HepG2 (cell line): ENCODE measurements around the gene GP1BA. TPM values are rescaled to one million over a fixed set of nuclear protein-coding genes. Genes with fewer than 3 reads are reported as not detected.

Experiments
- AGO1 ChIP-seq: fragments of 200-400 bp; formaldehyde crosslinking; IDR thresholded peaks from 2 replicates; pipeline ENCODE4 v1.6.1; 2017; ENCODE audit warnings: mild to moderate bottlenecking, low read depth, low read length, moderate library complexity; ENCODE audit not compliant: poor library complexity, severe bottlenecking
- ARID2 ChIP-seq: sonication (generic); formaldehyde crosslinking; IDR thresholded peaks from 2 replicates; pipeline ENCODE4 v1.8.1; 2022; ENCODE audit warnings: mild to moderate bottlenecking, missing genetic modification reagents, borderline replicate concordance
- CBX5 ChIP-seq: sonication (generic); formaldehyde crosslinking; IDR thresholded peaks from 2 replicates; pipeline ENCODE4 v1.4.0; 2020; ENCODE audit warnings: missing genetic modification reagents, borderline replicate concordance
- CHD4 ChIP-seq: fragments of 200-600 bp; sonication (generic); IDR thresholded peaks from 2 replicates; pipeline ENCODE4 v1.7.0; 2017; ENCODE audit warnings: mild to moderate bottlenecking, low read length, borderline replicate concordance
- CSRNP2 ChIP-seq: sonication (generic); formaldehyde crosslinking; conservative IDR thresholded peaks from 2 replicates; pipeline ENCODE4 v1.8.0; 2022; ENCODE audit warnings: low read depth, missing genetic modification reagents
- GLI4 ChIP-seq: sonication (generic); formaldehyde crosslinking; IDR thresholded peaks from 2 replicates; pipeline ENCODE4 v1.5.1; 2020; ENCODE audit warnings: missing genetic modification reagents, mild to moderate bottlenecking, moderate library complexity, borderline replicate concordance
- IRF1 ChIP-seq: sonication (generic); formaldehyde crosslinking; IDR thresholded peaks from 2 replicates; pipeline ENCODE4 v1.4.0; 2020; ENCODE audit warnings: low read depth, mild to moderate bottlenecking, missing genetic modification reagents
- ISL2 ChIP-seq: sonication (generic); formaldehyde crosslinking; IDR thresholded peaks from 2 replicates; pipeline ENCODE4 v1.5.0; 2020; ENCODE audit warnings: missing genetic modification reagents
- KDM5A ChIP-seq: fragments of 200-600 bp; sonication (generic); IDR thresholded peaks from 2 replicates; pipeline ENCODE4 v1.7.0; 2018; ENCODE audit warnings: antibody characterized with exemption, mild to moderate bottlenecking, low read length, borderline replicate concordance
- MEIS2 ChIP-seq: sonication (generic); formaldehyde crosslinking; IDR thresholded peaks from 2 replicates; pipeline ENCODE4 v1.9.0; 2021; ENCODE audit warnings: mild to moderate bottlenecking, missing genetic modification reagents
- POLR2AphosphoS5 ChIP-seq: IDR thresholded peaks from 2 replicates; pipeline ENCODE4 v1.6.1; 2012; ENCODE audit warnings: low read depth, low read length
- RBFOX2 ChIP-seq: fragments of 200-400 bp; formaldehyde crosslinking; IDR thresholded peaks from 2 replicates; pipeline ENCODE4 v1.6.1; 2017; ENCODE audit warnings: low read depth, mild to moderate bottlenecking, low read length
- SIX1 ChIP-seq: sonication (generic); formaldehyde crosslinking; IDR thresholded peaks from 2 replicates; pipeline ENCODE4 v1.4.0; 2020; ENCODE audit warnings: missing genetic modification reagents, borderline replicate concordance
- SUZ12 ChIP-seq: fragments of 150-350 bp; IDR thresholded peaks from 2 replicates; pipeline ENCODE4 v1.6.1; 2014; ENCODE audit warnings: low read depth, low read length
- THAP8 ChIP-seq: sonication (generic); formaldehyde crosslinking; IDR thresholded peaks from 2 replicates; pipeline ENCODE4 v1.5.1; 2020; ENCODE audit warnings: missing genetic modification reagents, mild to moderate bottlenecking, borderline replicate concordance
- ZFP36L2 ChIP-seq: sonication (generic); formaldehyde crosslinking; IDR thresholded peaks from 2 replicates; pipeline ENCODE4 v1.4.0; 2020; ENCODE audit warnings: missing genetic modification reagents
- ZNF160 ChIP-seq: sonication (generic); formaldehyde crosslinking; IDR thresholded peaks from 2 replicates; pipeline ENCODE4 v1.8.0; 2022; ENCODE audit warnings: mild to moderate bottlenecking, inconsistent platforms, missing genetic modification reagents
- ZNF513 ChIP-seq: sonication (generic); formaldehyde crosslinking; conservative IDR thresholded peaks from 2 replicates; pipeline ENCODE4 v1.5.0; 2020; ENCODE audit warnings: missing genetic modification reagents
- ZNF546 ChIP-seq: sonication (generic); formaldehyde crosslinking; conservative IDR thresholded peaks from 2 replicates; pipeline ENCODE4 v1.8.1; 2023; ENCODE audit warnings: mild to moderate bottlenecking, missing genetic modification reagents
- ZNF570 ChIP-seq: sonication (generic); formaldehyde crosslinking; IDR thresholded peaks from 2 replicates; pipeline ENCODE4 v1.4.0; 2020; ENCODE audit warnings: mild to moderate bottlenecking, missing genetic modification reagents, borderline replicate concordance
- ZNF576 ChIP-seq: sonication (generic); formaldehyde crosslinking; IDR thresholded peaks from 2 replicates; pipeline ENCODE4 v1.4.0; 2020; ENCODE audit warnings: mild to moderate bottlenecking, missing genetic modification reagents
- ZNF781 ChIP-seq: sonication (generic); formaldehyde crosslinking; IDR thresholded peaks from 2 replicates; pipeline ENCODE4 v1.5.1; 2020; ENCODE audit warnings: borderline replicate concordance, mild to moderate bottlenecking, missing genetic modification reagents; ENCODE audit errors: not compliant biosample characterization
- ZNF841 ChIP-seq: sonication (generic); formaldehyde crosslinking; IDR thresholded peaks from 2 replicates; pipeline ENCODE4 v1.8.1; 2023; ENCODE audit warnings: missing genetic modification reagents, borderline replicate concordance
- polyA plus RNA-seq, 8 experiments: library from polyadenylated mRNA; depleted of rRNA in 3 of 8; stranded (reverse) in 7 of 8; unstranded in 1 of 8; fragments of >200 nt; fragmentation: Illumina TruSeq in 4 of 8; extraction: Trizol in 4 of 8; gene quantifications; 2 replicates each; pipeline versions ENCODE4 v1.2.1 to v1.2.3, GENCODE V29; 2011 to 2016; ENCODE audit warnings: low read depth in 4 of 8, missing spikeins in 1 of 8, mixed read lengths in 1 of 8; ENCODE audit not compliant: insufficient read depth in 1 of 8
- total RNA-seq, 5 experiments: library from RNA; depleted of rRNA; stranded (reverse); fragments of >200 nt; fragmentation: Illumina TruSeq; extraction: Trizol; gene quantifications; 2 replicates each; pipeline ENCODE4 v1.2.3, GENCODE V29; 2016; ENCODE audit warnings: low read depth in 1 of 5

Gene GP1BA
- total and polyA plus RNA-seq, 2 of the 13 experiments (the other 11 are each of a cell fraction or from before 2014, with no cell fraction given) = not detected

GRCh38 chr17:4948166-4948930 lies 16.3 kb downstream of the GP1BA start, which contains the start of gene PFN1 (continued):
- peak; percentile 81 for TF ChIP-seq POLR2AphosphoS5
- TF ChIP-seq ZNF513 = 0 out of 2 replicates have a peak, but pooled peaks have one; percentile 20
- TF ChIP-seq GLI4 (CRISPR knock-in tag) = peak; percentile 63; the same call in 1 of the 2 replicates
- peak; percentile 16; the same call in 1 of the 2 replicates for TF ChIP-seq ISL2
- TF ChIP-seq CSRNP2 = 0 out of 2 replicates have a peak, but pooled peaks have one; percentile 39
- no peak for TF ChIP-seq ZFP36L2 (CRISPR knock-in tag)
- TF ChIP-seq ZNF160 (CRISPR knock-in tag) = peak; percentile 27; the same call in 1 of the 2 replicates
- no peak for TF ChIP-seq ZNF570
- TF ChIP-seq ARID2 (CRISPR knock-in tag) = no peak; the same call in 1 of the 2 replicates
- TF ChIP-seq MEIS2 = peak; percentile 91
- no peak for TF ChIP-seq SIX1 (CRISPR knock-in tag)
- no peak for TF ChIP-seq SUZ12
- TF ChIP-seq ZNF546 = no peak
- TF ChIP-seq ZNF576 = no peak
- no peak for TF ChIP-seq IRF1 (CRISPR knock-in tag)
- TF ChIP-seq ZNF841 (CRISPR knock-in tag) = no peak; the same call in 1 of the 2 replicates
- TF ChIP-seq RBFOX2 = peak; percentile 87
- TF ChIP-seq ZNF781 (CRISPR knock-in tag) = no peak
- TF ChIP-seq AGO1 = peak; percentile 38
- TF ChIP-seq CHD4 = peak; percentile 56; the same call in 1 of the 2 replicates
- TF ChIP-seq THAP8 (CRISPR knock-in tag) = 0 out of 2 replicates have a peak, but pooled peaks have one; percentile 44
- peak; percentile 70 for TF ChIP-seq KDM5A
- no peak for TF ChIP-seq CBX5 (CRISPR knock-in tag)
